Mononuclear cell (primary cell): ENCODE data around the gene CLEC10A. TPM values are rescaled to one million over a fixed set of nuclear protein-coding genes. Genes with fewer than 3 reads are reported as not detected.
A peak's percentile ranks its signal among the peaks of the same experiment; 100 is the strongest.
"Not testable (repeated sequence)": the region's sequence is repeated elsewhere in the genome, so short reads cannot be mapped to it uniquely, and the experiment has no call there.

Experiments used
- H3K27me3 ChIP-seq: 2 replicates; pipeline ENCODE4 v1.6.0; 2011; ENCODE audit warnings: low read length, control low read depth; ENCODE audit not compliant: insufficient read depth
- H3K4me1 ChIP-seq: 2 replicates; pipeline ENCODE4 v1.5.1; 2011; ENCODE audit warnings: mild to moderate bottlenecking, low read length, control low read depth; ENCODE audit not compliant: insufficient read depth
- H3K4me3 ChIP-seq: 2 replicates; pipeline ENCODE4 v1.5.1; 2011; ENCODE audit warnings: mild to moderate bottlenecking, low read length, moderate library complexity
- H3K9me3 ChIP-seq: 2 replicates; pipeline ENCODE4 v1.5.1; 2011; ENCODE audit warnings: low read depth, mild to moderate bottlenecking, control low read depth, low read length
- total RNA-seq: library from RNA; depleted of rRNA; stranded (reverse); fragments of >200 nt; gene quantifications from one replicate; pipeline ENCODE4 v1.2.3, GENCODE V29; 2012

Gene CLEC10A
- total RNA-seq, 1 donor = 8.6 TPM

- H3K27me3 ChIP-seq = no peaks in the 10 kb centered on the region
- no peak overlapping the region for H3K4me3 ChIP-seq
- no peaks in the 10 kb centered on the region for H3K9me3 ChIP-seq
- peaks cover 4% of the 10 kb centered on the region for H3K4me1 ChIP-seq
Observed at GRCh38 chr17:7067198-7067597, 12.9 kb downstream of the CLEC10A start.

GRCh38 chr17:7064261-7064660 lies 15.8 kb downstream of the CLEC10A start:
- H3K27me3 ChIP-seq = no peaks in the 10 kb centered on the region

DNA sequence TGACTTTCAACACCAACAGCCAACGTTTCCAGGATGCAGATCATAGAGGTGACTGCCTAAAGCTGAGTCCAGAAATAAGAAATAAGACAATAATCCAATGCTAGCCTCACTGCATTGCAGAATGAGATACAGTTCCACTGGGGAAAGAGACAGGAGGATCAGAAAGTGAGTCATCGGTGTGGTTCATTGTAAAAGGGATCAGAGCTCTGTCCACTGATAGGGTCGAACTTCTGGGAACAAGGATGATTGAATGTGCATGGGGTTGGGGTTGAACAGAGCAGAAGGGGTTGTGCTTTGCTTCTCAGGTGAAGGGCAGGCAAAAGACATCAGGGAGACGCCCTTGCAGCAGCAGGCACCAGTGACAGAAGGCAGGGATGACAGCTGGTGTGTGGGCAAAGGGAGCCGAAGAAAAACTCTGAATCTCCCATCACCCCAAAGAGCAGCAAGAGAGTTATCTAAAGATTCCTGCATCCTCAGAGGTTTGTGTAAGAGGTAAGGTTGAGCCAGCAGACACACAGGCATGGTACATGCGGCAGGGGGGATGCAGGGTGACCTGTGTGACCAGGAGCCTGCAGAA lies 16.4 kb downstream of the CLEC10A start:
- H3K4me1 ChIP-seq = no peaks in the 10 kb centered on the region
- no peaks in the 10 kb centered on the region for H3K27me3 ChIP-seq
- no peaks in the 10 kb centered on the region for H3K9me3 ChIP-seq
- no peak overlapping the region for H3K4me3 ChIP-seq

More at GRCh38 chr17:7064261-7064660, 15.8 kb downstream of the CLEC10A start:
- H3K4me3 ChIP-seq = no peak overlapping the region
- no peaks in the 10 kb centered on the region for H3K4me1 ChIP-seq
- H3K9me3 ChIP-seq = no peaks in the 10 kb centered on the region

GRCh38 chr17:7060165-7060891 lies 19.7 kb downstream of the CLEC10A start:
- Histone ChIP-seq H3K27me3 (no peaks in the 10 kb centered on the region), H3K4me1 (no peaks in the 10 kb centered on the region), H3K9me3 (no peaks in the 10 kb centered on the region), H3K4me3 (no peak overlapping the region)

DNA sequence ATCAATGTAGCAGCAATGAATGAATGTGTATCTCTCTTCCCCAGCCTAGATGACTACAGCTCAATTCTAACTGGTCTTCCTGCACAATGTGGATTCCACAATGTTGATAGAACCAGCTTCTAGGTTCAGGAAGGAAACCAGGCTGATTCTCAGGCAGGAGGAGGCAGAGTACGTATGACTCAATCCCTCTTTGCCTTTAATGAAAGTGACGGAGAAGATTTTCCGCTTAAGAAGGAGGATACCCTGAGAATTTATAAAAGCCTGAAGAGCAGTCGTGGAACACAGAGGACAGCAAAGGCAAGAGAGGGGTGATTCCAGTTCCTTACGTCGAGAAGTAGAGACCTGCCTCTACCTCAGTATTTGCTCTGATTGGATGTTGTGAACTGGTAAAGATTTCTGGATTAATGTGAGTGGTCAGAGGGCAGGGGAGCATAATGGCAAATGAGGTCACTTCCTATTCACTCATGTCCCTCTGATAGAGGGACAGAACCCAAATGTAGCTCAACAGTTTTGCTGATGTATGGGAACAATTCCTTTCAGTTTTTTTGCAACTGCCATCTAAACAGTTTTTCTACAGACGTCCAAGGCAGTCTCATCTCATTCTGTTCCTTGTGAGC lies 21.1 kb downstream of the CLEC10A start:
- no peak overlapping the region for H3K4me3 ChIP-seq
- no peaks in the 10 kb centered on the region for H3K27me3 ChIP-seq
- peaks cover 8% of the 10 kb centered on the region for H3K4me1 ChIP-seq
- no peaks in the 10 kb centered on the region for H3K9me3 ChIP-seq

DNA sequence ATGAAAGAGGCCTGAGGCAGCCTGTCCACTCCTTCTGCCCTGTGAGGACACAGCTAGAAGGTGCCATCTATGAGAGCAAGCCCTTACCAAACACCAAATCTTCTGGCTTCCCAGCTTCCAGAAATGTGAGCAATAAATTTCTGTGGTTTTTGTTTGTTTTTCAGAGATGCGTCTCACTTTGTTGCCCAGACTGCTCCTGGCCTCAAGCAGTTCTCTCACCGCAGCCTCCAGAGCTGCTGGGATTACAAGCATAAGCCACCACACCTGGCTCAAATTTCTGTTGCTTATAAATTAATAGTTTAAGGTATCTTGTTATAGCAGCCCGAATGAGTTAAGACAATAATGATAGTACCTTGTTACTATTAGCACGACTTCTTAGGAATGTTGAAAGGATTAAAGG lies 23.7 kb downstream of the CLEC10A start:
- Histone ChIP-seq H3K9me3 (no peaks in the 10 kb centered on the region), H3K4me1 (peaks cover 12% of the 10 kb centered on the region), H3K27me3 (no peaks in the 10 kb centered on the region), H3K4me3 (no peak overlapping the region)

- peaks cover 33% of the 10 kb centered on the region for H3K4me1 ChIP-seq
- H3K27me3 ChIP-seq, H3K4me3 ChIP-seq, H3K9me3 ChIP-seq: not testable (repeated sequence)
Observed at GRCh38 chr17:7050583-7050982, 29.5 kb downstream of the CLEC10A start.

DNA sequence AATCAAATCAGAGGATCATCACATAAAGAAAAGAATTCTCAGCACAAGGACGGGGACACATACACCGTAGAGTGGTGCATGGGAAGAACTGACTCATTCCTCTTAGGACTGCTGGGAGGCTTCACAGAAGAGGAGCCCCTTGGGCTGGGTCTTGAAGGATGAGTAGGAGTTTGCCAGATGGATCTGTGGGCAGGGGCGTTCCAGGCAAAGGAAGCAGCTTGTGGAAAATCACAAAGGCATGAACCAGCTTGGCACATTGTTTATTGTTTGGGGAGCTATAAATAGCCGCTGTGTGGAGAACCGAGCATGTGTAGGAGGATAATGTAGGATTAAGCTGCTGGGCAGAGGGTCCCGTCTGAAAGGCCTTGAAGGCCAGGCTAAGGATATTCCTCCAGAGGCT lies 31.1 kb downstream of the CLEC10A start:
- Histone ChIP-seq H3K27me3 (peaks cover 16% of the 10 kb centered on the region), H3K9me3 (no peaks in the 10 kb centered on the region), H3K4me1 (peaks cover 27% of the 10 kb centered on the region), H3K4me3 (no peak overlapping the region)

- peaks cover 27% of the 10 kb centered on the region for H3K27me3 ChIP-seq
- no peaks in the 10 kb centered on the region for H3K9me3 ChIP-seq
- no peak overlapping the region for H3K4me3 ChIP-seq
Observed at GRCh38 chr17:7047566-7047965, 32.5 kb downstream of the CLEC10A start.

DNA sequence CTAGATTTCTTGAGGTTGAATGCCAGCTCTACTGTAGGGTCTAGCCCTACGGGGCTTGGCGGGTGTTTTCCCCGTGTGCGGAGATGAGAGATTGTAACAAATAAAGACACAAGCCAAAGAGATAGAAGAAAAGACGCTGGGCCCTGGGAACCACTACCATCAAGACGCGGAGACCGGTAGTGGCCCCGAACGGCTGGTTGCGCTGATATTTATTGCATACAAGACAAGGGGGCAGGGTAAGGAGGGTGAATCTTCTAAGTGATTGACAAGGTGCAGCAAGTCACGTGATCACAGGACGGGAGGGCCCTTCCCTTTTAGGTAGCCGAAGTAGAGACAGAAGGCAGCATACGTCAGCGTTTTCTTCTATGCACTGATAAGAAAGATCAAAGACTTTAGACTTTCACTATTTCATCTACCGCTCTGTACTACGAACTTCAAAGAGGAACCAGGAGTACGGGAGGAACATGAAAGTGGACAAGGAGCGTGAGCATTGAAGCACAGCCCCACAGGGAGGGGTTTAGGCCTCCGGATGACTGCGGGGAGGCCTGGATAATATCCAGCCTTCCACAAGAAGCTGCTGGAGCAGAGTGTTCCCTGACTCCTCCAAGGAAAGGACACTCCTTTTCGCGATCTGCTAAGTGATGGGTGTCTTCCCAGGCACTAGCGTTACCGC lies 33.2 kb downstream of the CLEC10A start:
- H3K9me3 ChIP-seq = not testable (repeated sequence)
- Histone ChIP-seq H3K4me1 (peaks cover 44% of the 10 kb centered on the region), H3K27me3 (peaks cover 31% of the 10 kb centered on the region), H3K4me3 (peak overlapping the region; percentile 17)

More at GRCh38 chr17:7047566-7047965, 32.5 kb downstream of the CLEC10A start:
- H3K4me1 ChIP-seq = peaks cover 37% of the 10 kb centered on the region

DNA sequence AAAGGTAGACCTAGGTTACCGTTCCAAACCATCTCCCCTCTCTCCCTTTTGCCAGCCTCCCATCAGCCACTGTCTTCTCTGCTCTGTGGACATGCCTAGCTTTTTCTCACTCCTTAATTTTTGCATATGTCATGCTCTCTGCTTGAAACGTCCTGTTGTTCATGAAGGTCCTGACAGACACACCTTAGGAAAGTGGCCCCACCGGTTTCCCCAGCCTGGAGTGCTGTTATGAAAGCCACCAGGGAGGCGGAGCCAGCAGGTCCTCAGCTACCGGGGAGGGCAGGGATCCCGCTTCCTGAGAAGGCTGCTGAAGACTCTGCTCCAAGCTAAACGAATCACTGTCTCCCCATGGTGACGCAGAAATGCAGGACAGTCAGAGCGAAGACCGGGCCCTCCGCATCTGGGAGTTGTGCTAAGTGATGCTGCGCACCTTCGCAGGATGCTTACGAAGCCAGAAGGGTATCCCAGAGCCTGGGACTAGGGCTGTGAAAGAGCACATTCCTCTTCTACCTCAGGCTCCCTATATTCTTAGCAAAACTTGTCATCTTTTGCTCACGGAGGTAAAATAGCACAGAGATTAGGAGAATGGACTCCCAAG lies 33.8 kb downstream of the CLEC10A start:
- Histone ChIP-seq H3K27me3 (peaks cover 37% of the 10 kb centered on the region), H3K9me3 (no peaks in the 10 kb centered on the region), H3K4me1 (peaks cover 48% of the 10 kb centered on the region), H3K4me3 (peak overlapping the region; percentile 17)

DNA sequence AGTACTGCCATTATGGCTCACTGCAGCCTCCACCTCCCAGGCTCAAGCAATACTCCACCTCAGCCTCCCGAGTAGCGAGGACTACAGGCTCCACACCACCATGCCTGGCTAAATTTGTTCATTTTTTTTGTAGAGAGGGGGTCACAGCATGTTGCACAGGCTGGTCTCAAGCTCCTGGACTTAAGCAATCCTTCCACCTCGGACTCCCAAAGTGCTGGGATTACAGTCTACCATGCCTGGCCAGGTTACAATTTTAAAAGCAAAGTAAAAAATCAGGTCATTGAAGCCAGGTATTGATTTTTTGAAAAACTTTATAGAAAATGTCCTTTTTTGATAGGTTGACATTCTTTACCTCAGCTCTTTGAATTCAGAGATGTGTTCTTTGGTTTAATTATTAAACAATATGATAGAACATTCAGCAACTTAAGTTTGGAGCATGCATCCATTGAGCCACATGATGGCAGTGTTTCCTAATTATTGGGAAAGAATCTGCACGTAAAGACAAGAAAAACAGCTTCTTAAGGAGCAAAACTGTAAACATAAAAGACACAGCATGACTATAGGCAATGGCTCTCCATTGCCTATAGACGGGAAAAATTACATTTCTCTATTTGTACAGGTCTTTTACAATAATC lies 34.4 kb downstream of the CLEC10A start:
- H3K27me3 ChIP-seq = peaks cover 38% of the 10 kb centered on the region
- no peak overlapping the region for H3K4me3 ChIP-seq
- H3K9me3 ChIP-seq = no peaks in the 10 kb centered on the region
- H3K4me1 ChIP-seq = peaks cover 48% of the 10 kb centered on the region

DNA sequence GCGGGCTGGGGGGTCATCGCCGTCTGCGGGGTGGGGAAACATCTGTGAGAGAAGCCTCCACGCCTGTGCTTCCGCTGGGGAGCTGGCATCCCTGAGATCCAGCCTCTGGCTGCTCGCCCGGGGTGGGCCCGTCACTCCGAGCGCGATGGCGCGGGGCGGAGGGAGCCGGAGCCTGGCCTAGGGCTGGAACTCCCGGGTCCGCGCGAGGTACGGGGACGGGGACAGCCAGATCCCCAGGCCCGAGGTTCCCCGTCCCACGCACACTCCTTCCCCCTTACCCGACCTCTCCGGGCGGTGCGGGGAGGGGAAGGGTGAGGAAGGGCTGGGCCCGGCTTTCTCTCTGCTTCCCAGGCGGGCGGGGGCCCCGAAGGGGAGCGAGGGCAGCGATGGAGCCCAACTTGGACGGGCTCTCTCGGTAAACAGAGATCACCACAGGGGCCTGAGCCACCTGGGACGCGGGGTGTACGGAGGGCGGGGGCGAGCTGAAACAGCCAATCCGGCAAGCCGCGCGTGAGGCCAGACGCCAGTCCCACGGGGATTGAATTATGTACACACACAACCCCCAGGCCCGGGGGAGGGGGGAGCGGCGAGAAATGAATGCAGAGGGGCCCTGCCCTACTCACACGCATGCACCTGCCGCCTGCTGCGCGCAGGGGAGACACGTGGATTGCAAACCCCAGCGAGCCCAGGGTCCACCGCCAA lies 36.4 kb downstream of the CLEC10A start, which contains the start of gene SLC16A11:
Gene SLC16A11 (minus strand): TSS at position 596 of the 702 bp plus-strand sequence. CDS start 579 bp downstream, at position 17.
- peaks cover 38% of the 10 kb centered on the region for H3K27me3 ChIP-seq
- peaks cover 48% of the 10 kb centered on the region for H3K4me1 ChIP-seq
- H3K9me3 ChIP-seq = no peaks in the 10 kb centered on the region
- H3K4me3 ChIP-seq = peak within 1 kb of the TSS; percentile 30

DNA sequence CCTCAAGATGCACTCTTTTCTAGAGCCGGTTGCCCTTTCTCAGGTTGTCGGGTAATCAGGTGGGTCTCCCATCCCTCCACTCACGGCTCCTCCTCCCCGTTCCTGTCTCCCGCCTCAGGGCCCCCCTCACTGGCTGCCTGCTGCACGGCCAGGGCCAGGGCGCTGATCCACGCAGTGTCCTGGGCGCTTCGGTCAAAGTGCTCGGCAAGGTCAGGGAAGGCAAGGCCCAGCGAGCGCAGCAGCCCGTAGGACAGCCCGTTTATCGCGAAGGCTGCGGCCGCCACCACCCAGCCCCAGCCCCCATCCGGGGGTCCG lies 36.9 kb downstream of the CLEC10A start:
- H3K4me3 ChIP-seq = peak overlapping the region; percentile 30
- peaks cover 38% of the 10 kb centered on the region for H3K27me3 ChIP-seq
- peaks cover 48% of the 10 kb centered on the region for H3K4me1 ChIP-seq
- no peaks in the 10 kb centered on the region for H3K9me3 ChIP-seq
